CD1c-positive myeloid dendritic cell (primary cell): Measurements from ENCODE around the gene WDR59.
"Not testable (repeated sequence)": the region's sequence is repeated elsewhere in the genome, so short reads cannot be mapped to it uniquely, and the experiment has no call there.

Experiments
- DNase-seq: peaks from one replicate; pipeline ENCODE4 v3.0.0-alpha.2; 2016; ENCODE audit errors: extremely low spot score

The WDR59 gene, protein sequence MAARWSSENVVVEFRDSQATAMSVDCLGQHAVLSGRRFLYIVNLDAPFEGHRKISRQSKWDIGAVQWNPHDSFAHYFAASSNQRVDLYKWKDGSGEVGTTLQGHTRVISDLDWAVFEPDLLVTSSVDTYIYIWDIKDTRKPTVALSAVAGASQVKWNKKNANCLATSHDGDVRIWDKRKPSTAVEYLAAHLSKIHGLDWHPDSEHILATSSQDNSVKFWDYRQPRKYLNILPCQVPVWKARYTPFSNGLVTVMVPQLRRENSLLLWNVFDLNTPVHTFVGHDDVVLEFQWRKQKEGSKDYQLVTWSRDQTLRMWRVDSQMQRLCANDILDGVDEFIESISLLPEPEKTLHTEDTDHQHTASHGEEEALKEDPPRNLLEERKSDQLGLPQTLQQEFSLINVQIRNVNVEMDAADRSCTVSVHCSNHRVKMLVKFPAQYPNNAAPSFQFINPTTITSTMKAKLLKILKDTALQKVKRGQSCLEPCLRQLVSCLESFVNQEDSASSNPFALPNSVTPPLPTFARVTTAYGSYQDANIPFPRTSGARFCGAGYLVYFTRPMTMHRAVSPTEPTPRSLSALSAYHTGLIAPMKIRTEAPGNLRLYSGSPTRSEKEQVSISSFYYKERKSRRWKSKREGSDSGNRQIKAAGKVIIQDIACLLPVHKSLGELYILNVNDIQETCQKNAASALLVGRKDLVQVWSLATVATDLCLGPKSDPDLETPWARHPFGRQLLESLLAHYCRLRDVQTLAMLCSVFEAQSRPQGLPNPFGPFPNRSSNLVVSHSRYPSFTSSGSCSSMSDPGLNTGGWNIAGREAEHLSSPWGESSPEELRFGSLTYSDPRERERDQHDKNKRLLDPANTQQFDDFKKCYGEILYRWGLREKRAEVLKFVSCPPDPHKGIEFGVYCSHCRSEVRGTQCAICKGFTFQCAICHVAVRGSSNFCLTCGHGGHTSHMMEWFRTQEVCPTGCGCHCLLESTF

DNA sequence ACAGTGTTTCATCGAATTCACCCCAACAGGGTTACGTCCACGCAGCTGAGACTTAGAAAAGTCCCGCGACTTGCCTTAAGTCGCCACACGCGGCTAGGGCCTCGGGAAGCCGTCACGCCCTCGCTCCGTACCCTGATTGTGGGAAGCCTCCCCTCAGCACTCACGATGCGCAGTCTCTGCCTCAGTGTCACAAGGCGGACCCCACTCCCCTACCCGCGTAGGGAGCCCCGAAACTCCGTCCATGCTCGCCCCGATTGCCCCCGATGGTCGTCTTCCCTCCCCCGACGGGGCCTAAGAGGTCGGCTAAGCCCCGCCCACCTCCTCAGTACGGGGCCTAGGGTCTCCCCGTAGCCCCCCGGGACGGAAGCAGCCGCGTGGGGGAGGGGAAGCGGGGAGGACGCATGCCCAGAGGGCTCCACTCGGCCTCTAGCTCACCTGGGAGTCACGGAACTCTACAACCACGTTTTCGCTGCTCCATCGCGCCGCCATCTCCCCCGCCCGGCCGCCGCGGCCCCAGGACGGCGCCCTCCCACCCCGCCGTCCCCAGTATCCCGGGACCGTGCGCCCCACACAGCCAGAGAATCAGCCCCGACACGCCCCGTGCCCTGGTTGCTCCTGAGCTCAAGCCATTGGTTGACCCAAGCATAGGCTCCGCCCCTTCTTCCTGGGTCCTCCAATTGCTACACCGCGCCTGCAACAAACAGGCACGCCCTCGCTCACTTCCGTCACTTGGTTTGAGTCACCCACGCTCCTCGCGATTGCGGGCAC, at the start of gene WDR59:
Gene WDR59 (minus strand): TSS at position 595 of the 768 bp plus-strand sequence. CDS start 106 bp downstream, at position 489.
- DNase-seq, result peak; percentile 100

DNA sequence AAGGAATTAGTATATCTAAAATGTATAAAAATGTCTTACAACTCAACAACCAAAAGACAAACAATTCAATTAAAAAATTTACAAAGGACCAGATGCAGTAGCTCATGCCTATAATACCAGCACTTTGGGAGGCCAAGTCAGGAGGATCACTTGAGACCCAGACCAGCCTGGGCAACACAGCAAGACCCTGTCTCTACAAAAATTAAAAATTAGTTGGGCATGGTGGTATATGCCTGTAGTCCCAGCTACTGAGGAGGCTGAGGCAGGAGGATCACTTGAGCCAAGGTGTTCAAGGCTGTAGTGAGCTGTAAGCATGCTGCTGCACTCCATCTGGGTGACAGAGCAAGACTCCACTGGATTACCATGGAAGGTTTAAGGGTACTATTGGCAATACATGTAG, 47.7 kb upstream of the WDR59 start:
- DNase-seq, result no peak

DNA sequence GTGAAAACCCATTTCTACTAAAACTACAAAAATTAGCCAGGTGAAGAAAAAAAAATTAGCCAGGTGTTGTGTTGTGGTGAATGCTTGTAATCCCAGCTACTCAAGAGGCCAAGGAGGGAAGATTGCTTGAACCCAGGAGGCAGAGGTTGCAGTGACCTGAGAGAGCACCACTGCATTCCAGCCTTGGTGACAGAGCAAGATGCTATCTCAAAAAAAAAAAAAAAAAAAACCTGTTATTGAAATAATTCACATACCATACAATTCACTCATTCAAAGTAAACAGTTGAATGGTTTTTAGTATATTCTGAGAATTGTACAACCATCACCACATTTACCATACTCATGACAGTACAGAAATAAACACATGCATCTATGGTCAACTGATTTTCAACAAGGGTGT, 44.9 kb upstream of the WDR59 start:
- DNase-seq, result no peak

DNA sequence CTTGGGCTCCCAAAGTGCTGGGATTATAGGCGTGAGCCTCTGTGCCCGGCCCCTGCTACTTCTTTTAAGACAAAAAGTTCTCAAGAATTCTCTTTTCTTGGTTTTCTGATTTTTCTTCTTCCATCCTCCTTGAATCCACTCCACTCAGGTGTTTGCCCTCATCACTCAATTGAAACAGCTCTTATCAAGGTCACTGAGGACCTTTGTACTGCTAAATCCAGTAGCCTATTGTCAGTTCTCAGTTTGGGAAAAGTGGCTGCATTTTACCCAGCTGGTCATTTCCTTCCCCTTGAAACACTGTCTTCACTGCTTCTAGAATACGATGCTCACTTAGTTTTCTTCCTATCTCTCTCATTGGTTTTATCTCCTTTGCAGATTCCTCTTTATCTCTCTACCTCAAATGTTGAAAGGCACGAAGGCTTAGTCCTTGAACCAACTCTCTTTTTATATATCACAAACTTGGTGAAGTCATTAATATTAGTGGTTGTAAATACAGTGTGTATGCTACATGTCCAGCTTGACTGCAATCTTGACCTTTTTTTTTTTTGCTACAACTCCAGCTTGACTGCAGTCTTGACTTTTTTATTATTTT, 43.7 kb upstream of the WDR59 start:
- no peak for DNase-seq

DNA sequence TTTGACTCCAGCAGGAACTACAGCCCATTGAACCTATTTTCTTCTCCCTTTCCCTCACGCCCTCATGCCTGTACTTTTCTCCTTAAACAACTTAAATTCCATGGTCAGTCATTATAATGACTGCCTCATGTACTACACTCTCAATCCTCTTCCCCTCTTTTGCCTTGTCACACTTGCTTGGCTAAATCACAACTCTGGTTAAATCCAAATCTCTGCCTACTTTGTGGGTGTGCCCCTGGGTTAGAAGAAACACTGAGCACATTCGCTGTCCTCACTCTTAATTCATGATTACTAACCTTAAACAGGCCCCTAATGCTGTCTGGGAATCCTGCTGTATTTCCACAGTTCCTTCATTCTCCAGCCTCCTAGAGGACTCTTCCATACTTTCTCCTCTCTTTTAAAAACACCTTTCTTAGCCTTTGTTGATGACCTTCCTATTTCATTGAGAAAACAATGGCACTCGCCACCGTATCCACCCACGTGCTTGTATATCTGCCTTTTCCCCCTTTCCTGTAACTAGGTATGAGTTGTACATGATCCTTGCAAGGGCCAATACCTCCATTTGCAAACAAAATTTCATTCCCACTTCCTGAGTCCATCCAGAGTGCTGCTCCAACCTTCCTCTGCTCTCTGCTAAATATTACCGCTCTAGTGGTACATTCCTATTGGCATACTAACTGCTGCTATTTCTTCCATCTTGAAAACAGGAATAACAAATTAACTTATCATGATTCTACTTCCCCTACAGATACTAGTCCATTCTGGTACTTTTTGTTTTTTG, 42.8 kb upstream of the WDR59 start:
- no peak for DNase-seq

DNA sequence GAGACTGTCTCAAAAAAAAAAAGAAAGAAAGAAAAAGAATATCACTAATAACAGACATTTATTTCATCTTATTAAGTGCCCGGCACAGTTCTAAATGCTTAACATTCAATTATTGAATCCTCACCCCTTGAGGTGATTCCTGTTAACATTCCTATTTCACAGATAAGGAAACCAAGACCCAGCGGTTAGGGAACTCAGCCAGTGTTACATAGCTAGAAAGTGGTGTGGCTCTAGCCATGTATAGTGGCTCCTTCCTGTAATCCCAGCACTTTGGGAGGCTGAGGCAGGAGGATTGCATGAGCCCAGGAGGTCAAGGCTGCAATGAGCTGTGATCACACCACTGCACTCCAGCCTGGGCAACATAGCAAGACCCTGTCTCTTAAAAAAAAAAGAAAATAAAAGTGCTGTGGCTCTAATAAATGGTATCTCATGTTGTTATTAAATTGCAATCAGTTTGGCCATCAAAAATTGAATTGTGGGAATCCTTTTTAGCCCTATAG, 42.0 kb upstream of the WDR59 start:
- no peak for DNase-seq

DNA sequence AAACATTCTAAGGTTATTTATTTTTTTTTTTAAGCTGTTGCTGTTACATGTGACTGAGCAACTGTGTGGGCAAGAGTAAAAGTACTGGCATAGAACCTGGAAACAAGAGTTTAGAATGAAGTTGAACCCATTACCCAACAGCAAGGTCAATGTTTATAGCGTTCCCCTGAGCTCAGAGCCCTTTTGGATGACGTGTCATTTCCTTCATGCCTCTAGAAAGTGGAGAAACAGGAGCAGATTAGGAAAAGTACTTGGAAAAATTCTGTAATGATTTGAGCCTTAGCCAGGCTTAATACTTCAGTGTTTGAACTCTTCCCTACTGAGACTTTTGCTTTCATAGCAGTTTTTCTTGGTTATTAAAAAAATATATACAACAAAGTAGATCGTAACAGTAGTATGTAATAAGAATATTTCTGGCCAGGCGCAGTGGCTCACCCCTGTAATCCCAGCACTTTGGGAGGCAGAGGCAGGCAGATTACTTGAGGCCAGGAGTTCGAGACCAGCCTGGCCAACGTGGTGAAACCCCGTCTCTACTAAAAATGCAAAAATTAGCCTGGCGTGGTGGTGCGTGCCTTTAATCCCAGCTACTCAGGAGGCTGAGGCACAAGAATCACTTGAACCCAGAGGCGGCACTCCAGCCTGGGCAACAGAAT, 41.4 kb upstream of the WDR59 start:
- not testable (repeated sequence) for DNase-seq

DNA sequence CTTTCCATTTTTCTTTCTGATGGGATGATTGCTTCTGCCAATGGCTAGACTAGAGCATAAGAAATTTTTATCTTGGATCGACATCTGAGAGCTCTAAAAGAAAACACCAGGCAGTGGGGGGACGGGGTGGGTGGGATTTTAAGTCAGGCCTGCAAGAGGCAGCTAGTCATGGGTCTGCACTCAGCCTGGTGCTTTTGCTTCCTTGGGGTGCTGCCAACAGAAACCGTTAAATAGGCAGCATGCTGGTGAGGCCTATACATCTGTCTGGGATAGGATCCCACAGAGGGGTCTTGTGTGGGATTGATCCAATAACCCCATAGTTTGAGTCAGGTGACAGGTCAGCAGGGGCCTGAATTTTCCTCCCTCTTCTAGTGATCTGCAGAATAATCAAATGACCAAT, 40.8 kb upstream of the WDR59 start:
- DNase-seq, result no peak

DNA sequence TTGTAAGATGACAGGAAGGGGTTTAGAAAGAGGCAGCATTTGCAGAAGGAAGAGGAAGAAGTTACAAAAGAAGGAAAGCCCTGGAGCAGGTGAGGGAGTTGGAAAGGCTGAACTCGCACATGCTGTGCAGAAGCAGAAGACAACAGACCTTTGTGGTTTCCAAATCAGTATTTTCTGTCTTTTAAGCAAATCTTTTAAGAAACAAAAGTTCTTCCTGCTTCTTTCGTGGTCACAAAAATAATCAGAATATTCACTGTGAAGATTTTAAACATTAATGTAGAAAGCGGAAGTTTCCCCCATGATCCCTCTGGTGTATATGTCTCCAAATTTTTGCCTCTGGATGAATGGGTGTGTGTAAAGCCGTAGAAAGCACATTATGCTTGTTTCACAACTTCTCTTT, 39.7 kb upstream of the WDR59 start:
- peak; percentile 48 for DNase-seq

DNA sequence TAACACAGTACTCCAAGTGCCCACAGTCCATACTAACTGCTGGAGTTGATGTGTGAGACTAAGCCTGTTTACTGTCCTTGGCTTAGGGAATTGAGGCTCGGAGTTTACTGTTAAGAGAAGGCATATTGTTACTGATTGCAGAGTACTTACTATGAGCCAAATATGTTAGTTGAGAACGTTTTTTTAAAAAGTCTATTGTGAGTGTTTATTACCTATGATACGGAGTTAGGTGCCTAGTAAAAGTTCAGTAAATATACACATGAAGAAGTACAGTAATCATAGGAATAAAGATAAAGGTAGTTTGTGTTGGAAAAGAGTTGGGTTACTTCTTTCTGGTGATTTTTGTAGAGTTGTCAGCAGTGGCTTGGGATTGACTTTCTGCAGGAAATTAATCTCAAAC, 39.3 kb upstream of the WDR59 start:
- DNase-seq, result no peak

DNA sequence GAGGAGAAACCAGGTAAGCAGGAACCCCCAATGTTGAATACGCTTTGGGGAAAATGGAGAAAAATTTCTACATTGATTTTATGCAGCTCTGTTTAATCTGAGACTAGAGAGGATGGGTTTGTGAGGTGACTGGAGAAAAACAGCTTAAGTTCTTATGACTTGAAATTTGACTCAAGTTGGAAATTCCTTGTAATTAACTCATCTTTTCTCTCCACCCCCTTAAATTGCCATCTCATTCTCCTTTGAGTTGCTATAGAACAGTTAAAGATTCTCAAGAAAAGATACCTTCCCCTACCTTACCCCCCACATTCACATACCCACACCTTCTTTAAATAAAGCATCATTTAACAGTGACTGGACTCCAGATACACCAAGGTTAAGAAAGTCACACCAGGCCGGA, 38.1 kb upstream of the WDR59 start:
- no peak for DNase-seq

DNA sequence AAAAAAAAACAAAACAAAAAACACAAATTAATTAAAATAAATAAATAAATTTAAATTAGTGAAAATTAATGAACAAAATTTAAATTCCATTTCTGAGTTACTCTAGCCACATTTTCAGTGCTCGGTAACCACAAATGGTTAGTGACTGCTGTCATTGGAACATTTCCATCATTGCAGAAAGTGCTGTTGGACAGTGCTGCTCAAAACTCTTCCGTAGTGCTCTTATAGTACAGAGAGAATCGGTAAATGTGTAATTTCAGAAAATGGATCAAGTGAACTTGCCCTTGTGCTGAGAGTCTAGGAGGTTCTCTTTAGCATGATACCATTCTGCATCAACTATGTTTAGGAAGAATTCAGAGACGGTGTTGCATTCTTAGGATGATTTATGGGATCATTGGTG, 37.6 kb upstream of the WDR59 start:
- no peak for DNase-seq

DNA sequence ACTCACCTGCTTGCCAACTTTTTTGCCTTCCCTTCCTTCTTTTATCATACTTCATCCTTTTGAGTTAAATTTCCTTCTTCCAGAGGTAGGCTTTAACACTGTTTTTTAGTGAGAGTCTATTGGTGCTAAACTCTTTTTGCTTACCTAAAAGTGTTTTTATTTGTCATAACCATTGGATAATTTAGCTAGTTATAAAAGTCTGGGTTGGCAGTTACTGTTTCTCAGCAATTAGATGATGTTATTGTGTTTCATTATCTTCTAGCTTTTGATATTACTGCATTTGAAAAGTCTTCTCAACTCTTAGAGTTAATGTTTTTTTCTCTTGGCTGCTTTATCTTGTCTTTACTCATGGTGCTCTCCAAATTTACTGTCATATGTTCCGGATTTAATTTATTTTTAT, 36.5 kb upstream of the WDR59 start:
- DNase-seq, result no peak

DNA sequence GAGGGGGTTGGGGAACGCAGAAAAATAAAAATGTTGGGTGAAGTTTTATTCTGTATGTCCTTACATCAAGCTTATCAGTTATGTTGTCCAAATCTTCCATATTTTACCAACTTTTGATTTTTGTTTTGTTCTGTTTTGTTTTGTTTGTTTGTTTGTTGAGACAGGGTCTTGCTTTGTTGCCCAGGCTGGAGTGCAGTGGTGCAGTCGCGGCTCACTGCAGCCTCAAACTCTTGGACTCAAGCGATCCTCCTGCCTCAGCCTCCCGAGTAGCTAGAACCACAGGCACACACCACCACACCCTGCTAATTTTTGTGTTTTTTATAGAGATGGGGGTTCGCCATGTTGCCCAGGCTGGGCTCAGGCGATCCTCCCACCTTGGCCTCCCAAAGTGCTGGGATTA, 34.7 kb upstream of the WDR59 start:
- no peak for DNase-seq

DNA sequence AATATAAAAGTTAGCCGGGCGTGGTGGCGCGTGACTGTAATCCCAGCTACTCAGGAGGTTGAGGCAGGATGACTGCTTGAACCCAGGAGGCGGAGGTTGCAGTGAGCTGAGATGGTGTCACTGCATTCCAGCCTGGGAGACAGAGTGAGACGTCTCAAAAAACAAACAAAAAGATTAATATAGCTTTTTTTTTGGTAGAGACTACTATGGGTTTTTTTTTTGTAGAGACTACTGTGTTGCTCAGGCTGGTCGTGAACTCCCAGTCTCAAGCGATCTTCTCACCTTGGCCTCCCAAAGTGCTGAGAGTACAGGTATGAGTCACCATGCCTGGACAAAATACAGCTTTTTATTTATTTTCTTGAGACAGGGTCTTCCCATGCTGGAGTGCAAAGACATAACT, 34.1 kb upstream of the WDR59 start:
- no peak for DNase-seq

DNA sequence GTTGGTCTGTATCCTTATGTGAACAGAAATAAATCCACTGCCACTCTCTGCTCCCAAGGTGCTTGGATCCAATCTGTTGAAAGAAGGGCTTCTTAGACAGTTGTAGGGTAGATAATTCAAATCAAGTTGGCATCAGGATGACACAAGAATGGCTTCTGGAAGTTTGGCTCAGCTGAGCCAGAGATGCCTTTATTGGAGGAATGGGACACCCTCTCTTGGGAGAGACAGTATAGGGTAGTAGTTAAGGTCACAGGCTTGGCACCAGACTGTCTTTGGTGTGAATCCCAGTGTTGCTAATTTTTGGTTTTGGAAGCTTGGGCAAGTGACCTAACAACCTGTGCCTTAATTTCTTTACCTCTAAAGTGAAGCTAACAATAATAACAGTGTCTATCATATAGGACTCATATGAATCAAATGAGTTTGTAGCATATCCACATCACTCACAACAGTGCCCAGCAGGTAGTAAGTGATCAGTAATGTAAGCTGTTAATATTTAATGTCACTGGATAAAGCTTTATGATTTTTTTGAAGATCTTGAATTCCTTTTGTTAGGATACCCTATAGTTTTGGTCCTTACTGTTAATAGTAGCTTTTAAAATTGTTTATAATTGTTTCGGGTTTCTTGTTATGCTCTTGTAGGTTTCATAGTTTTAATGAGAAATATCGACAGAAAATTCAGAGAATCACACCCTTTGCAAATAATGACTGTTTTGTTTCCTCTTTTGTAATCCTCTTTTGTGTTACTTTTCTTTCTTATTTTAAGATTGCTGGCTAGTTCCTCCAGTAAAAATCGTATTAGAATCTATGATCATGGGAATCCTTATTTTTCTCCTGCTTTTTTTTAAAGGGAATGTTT, 33.0 kb upstream of the WDR59 start:
- DNase-seq, result no peak

DNA sequence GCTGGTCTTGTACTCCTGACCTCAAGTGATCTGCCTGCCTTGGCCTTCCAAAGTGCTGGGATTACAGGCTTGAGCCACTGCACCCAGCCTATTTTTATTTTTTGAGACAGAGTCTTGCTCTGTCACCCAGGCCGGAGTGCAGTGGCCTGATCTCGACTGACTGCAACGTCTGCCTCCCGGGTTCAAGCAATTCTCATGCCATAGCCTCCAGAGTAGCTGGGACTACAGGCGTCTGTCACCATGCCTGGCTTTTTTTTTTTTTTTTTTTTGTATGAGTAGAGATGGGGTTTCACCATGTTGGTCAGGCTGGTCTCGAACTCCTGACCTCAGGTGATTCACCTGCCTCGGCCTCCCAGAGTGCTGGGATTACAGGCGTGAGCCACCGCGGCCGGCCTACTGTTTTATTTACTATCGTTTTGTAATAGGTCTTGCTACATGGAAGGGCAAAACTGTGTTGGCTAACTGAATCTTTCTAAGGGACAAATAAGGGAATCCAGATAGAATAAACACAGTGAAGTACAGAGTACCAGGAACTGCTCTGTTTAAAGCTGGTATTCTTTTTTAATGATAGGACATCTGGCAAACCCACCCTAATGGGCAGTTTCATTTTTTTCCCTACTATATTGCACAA, 31.6 kb upstream of the WDR59 start:
- not testable (repeated sequence) for DNase-seq

DNA sequence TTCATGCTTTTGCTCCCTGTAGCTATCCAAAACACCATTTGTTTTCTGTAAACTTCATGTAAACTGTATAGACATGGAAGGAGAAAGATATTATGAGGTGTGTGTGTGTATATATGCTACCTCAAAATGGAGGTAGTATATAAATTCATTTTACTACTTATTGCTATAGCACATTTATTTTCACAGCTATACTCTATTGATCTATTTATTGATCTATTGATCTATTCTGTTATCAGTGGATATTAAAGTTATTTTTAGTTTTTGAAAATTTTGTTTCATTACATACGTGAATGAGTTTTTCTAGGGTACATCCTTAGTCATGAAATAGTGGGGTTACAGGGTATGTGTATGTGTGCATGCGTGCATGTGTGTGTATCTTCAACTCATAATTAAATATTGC, 29.4 kb upstream of the WDR59 start:
- DNase-seq, result no peak

DNA sequence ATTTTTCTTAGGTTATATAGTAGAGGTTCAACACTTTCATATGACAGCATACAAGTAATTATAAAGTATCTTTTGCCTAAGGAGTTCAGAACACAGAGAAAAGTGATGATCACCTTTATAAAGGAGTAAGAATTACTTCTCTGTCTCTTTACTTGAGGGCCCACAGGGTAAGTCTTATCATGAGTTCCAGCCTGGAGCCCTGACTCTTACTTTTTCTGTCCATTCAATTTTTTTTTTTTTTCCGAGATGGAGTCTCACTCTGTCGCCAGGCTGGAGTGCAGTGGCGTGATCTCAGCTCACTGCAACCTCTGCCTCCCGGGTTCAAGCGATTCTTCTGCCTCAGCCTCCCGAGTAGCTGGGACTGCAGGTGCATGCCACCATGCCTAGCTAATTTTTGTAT, 28.2 kb upstream of the WDR59 start:
- DNase-seq, result not testable (repeated sequence)
